Common myeloid progenitor, CD34-positive (primary cell): ENCODE measurements around the gene SLAMF8.
A peak's percentile ranks its signal among the peaks of the same experiment; 100 is the strongest.

Experiments
- CTCF ChIA-PET: fragments of 350-600 bp; sonication (Branson Sonifier 250); formaldehyde crosslinking; loops from one replicate; lab custom pipeline; 2021; ENCODE audit warnings: antibody characterized with exemption; lab: Charles Lee
- POLR2A ChIA-PET: fragments of 350-600 bp; sonication (Branson Sonifier 250); formaldehyde crosslinking; loops from one replicate; lab custom pipeline; 2021; ENCODE audit warnings: antibody characterized with exemption; lab: Charles Lee
- DNase-seq, 3 donors: peaks; one replicate each; pipeline versions ENCODE4 v3.0.0 to v3.0.0-alpha.2; 2013
- H3K27ac ChIP-seq, 2 experiments: 1 replicate in 1 of 2; 2 replicates in 1 of 2; pipeline ENCODE4 v1.7.0; 2013; ENCODE audit warnings: inconsistent platforms in 2 of 2, low read length in 2 of 2, mild to moderate bottlenecking in 2 of 2, low read depth in 1 of 2, moderate library complexity in 1 of 2; ENCODE audit not compliant: severe bottlenecking in 2 of 2, insufficient read depth in 1 of 2, poor library complexity in 1 of 2
- H3K27me3 ChIP-seq, 5 experiments: replicated peaks in 2 of 5; 1 replicate in 3 of 5; 2 replicates in 2 of 5; pipeline versions ENCODE4 v1.6.1 to v1.7.0; 2013; ENCODE audit warnings: low read length in 4 of 5, mild to moderate bottlenecking in 2 of 5, moderate library complexity in 2 of 5, inconsistent platforms in 1 of 5; ENCODE audit not compliant: insufficient read depth in 5 of 5, control insufficient read depth in 4 of 5
- H3K36me3 ChIP-seq, 4 experiments: 1 replicate in 2 of 4; 2 replicates in 2 of 4; pipeline versions ENCODE4 v1.6.1 to v1.7.0; 2013; ENCODE audit warnings: low read length in 3 of 4, control low read depth in 1 of 4, mild to moderate bottlenecking in 1 of 4; ENCODE audit not compliant: control insufficient read depth in 4 of 4, insufficient read depth in 4 of 4
- H3K4me1 ChIP-seq, 4 experiments: 1 replicate in 3 of 4; 2 replicates in 1 of 4; pipeline versions ENCODE4 v1.6.1 to v1.7.1; 2013; ENCODE audit warnings: low read length in 3 of 4, mild to moderate bottlenecking in 3 of 4, control low read depth in 1 of 4, inconsistent platforms in 1 of 4, moderate library complexity in 1 of 4; ENCODE audit not compliant: control insufficient read depth in 4 of 4, insufficient read depth in 4 of 4; ENCODE audit errors: control extremely low read depth in 1 of 4
- H3K4me3 ChIP-seq, 7 experiments: 1 replicate in 4 of 7; 2 replicates in 3 of 7; pipeline versions ENCODE4 v1.5.1 to v1.7.0; 2013; ENCODE audit warnings: mild to moderate bottlenecking in 7 of 7, low read length in 6 of 7, moderate library complexity in 6 of 7, inconsistent platforms in 2 of 7, low read depth in 2 of 7, control low read depth in 1 of 7; ENCODE audit not compliant: insufficient read depth in 4 of 7, control insufficient read depth in 1 of 7; ENCODE audit errors: extremely low read depth in 1 of 7
- H3K9me3 ChIP-seq, 5 experiments: 1 replicate in 4 of 5; 2 replicates in 1 of 5; pipeline versions ENCODE4 v1.6.1 to v1.7.1; 2013; ENCODE audit warnings: low read length in 4 of 5, mild to moderate bottlenecking in 2 of 5, inconsistent platforms in 1 of 5, low read depth in 1 of 5, moderate library complexity in 1 of 5; ENCODE audit not compliant: control insufficient read depth in 4 of 5, insufficient read depth in 2 of 5; ENCODE audit errors: control extremely low read depth in 1 of 5
- WGBS: methylation state at CpG from one replicate; pipeline ENCODE4 v1.1.5; 2013; ENCODE audit not compliant: insufficient coverage; 5-methylcytosine and 5-hydroxymethylcytosine counted together

The SLAMF8 gene

DNA sequence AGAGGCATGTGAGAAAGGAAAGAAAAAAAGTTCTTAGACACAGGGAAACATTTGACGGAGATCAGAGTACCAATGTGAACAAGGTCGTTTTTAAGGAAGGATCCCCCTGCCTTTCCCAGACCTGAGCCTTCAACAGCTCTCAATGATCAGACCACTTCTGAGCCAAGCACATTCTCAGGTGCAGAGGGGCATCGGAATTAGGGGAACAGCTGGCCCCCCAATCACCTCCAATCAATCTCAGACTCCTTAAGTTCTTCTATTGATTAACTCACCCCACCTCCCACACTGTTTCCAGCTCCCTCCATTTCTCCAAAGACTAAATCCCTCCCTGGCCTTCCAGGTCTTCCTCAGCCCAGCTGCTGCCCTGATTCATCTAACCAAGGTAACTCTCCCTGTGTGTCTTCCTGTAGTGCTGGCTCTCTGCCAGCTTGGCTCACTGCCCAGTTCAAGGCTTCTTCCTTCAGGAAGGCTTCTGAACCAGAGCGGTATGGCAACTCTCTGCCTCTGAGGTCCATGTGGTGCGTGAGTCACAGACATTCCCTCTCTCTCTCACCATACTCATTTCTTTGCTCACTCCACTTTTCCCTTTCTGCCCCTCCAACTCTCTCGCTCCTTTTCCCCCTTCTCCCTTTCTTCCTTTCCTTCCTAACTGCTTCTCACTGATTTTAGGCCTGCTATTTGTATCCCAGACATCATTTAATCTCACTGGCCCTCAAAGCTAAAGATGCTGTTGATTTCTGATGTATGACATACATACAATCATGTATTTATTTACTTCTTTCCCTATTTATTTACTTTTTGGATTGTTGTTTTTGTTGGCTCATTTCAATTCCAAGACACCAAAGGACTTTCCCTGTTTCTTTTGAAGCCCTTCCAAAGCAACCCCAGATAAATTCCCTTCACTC, 55.2 kb downstream of the SLAMF8 start:
- no peaks in the 10 kb centered on the region for H3K27me3 ChIP-seq
- POLR2A ChIA-PET, result interaction anchor here (1.0 kb wide), 1 partner anchor 41 kb away, joined by 3 read pairs; no protein-coding TSS in a partner anchor
- H3K36me3 ChIP-seq, result no peaks in the 10 kb centered on the region
- WGBS, result 68% methylated on average over 5 of the region's 6 CpGs
- H3K4me3 ChIP-seq, result no peak overlapping the region
- peak; percentile 43 to 58 (median 47) for DNase-seq
- no peak overlapping the region for H3K27ac ChIP-seq
- no peaks in the 10 kb centered on the region for H3K9me3 ChIP-seq
- CTCF ChIA-PET, result interaction anchor here (5.2 to 5.9 kb wide), 2 partner anchors 10 to 83 kb away, joined by 27 to 57 read pairs; no protein-coding TSS in a partner anchor
- peaks cover 0 to 25% (median 13%) of the 10 kb centered on the region in 4 experiments for H3K4me1 ChIP-seq

DNA sequence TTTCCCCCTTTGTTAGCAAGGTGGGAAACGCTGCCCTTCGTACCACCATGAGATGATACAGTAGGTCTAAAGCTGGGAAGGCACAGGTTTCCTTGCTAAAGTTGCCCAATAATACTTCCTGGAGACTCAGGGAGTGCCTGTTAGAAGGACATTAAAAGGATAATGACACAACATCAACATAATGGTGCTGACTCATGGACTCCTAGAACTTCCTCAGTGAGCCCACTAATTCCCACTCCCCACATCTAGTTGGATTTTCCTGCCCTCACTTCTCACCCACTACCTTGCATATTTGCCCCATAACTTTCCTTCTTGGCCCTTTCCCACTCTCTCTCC, 55.8 kb downstream of the SLAMF8 start:
- H3K27me3 ChIP-seq, result no peaks in the 10 kb centered on the region
- H3K4me3 ChIP-seq, result no peak overlapping the region
- no peak for DNase-seq
- WGBS, result no CpG with 5 or more reads among the region's 2 CpGs
- H3K4me1 ChIP-seq, result peaks cover 0 to 25% (median 13%) of the 10 kb centered on the region in 4 experiments
- no peak overlapping the region for H3K27ac ChIP-seq
- POLR2A ChIA-PET, result interaction anchor here (1.0 kb wide), 1 partner anchor 40 kb away, joined by 3 read pairs; no protein-coding TSS in a partner anchor
- H3K9me3 ChIP-seq, result no peaks in the 10 kb centered on the region
- H3K36me3 ChIP-seq, result no peaks in the 10 kb centered on the region
- CTCF ChIA-PET, result interaction anchor here (5.2 to 5.9 kb wide), 2 partner anchors 10 to 84 kb away, joined by 27 to 57 read pairs; no protein-coding TSS in a partner anchor

DNA sequence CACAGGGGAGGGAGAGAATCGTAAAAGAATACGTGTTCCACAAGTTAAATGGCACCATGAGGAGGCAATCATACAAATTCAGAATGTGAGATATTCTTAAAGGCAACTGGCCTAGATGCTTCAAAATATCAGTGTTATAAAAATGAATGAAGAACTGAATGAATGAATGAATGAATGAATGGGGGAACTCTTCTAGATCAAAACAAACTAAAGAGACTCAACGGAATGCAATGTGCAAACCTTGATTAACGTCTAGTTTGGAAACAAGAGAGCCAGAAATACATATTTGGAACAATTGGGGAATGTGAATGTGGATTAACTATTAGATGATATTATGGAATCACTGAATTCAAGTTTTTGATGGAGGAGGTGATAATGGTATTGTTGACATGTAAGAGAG, 56.5 kb downstream of the SLAMF8 start:
- no peak for DNase-seq
- H3K36me3 ChIP-seq, result no peaks in the 10 kb centered on the region
- ChIA-PET CTCF (interaction anchor here (5.2 to 5.9 kb wide), 2 partner anchors 9 to 84 kb away, joined by 27 to 57 read pairs; no protein-coding TSS in a partner anchor), POLR2A (interaction anchor here (0.6 kb wide), 1 partner anchor 11 kb away, joined by 3 read pairs; no protein-coding TSS in a partner anchor)
- no peaks in the 10 kb centered on the region for H3K9me3 ChIP-seq
- H3K27ac ChIP-seq, result no peak overlapping the region
- H3K4me3 ChIP-seq, result no peak overlapping the region
- no peaks in the 10 kb centered on the region for H3K27me3 ChIP-seq
- WGBS, result 100% methylated on average over 1 of the region's 4 CpGs
- peaks cover 0 to 25% (median 13%) of the 10 kb centered on the region in 4 experiments for H3K4me1 ChIP-seq

DNA sequence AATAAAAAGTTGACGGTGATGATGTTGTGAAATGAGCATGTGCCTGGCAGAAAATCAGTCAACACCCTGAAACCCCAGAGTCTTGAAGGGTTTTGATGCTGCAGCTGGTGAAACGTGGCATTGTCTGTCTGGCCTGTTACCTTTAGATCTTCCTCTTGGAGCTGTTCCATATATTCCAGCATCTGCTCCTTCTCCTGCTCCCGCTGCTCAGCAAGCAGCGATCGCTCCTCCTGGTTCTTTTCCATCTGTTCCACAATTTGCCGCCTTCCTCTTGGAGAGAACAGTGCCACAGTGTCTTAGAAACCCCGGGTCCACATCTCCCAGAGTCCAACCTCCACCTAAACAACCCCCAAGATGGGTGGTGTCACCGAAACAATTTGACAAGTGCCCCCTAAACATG, 57.6 kb downstream of the SLAMF8 start:
- Histone ChIP-seq H3K27ac (no peak overlapping the region), H3K36me3 (no peaks in the 10 kb centered on the region), H3K9me3 (no peaks in the 10 kb centered on the region), H3K4me1 (peaks cover 0 to 31% (median 14%) of the 10 kb centered on the region in 4 experiments), H3K27me3 (no peaks in the 10 kb centered on the region), H3K4me3 (no peak overlapping the region)
- no peak for DNase-seq
- ChIA-PET CTCF (interaction anchor here (0.9 to 13.2 kb wide), 3 partner anchors 11 to 83 kb away, joined by 3 to 411 read pairs (median 3); partner anchors contain the start of gene FCRL6), POLR2A (no interaction called here)
- 84% methylated on average over 8 of the region's 8 CpGs for WGBS
